Ecto neural progenitor cell (in vitro differentiated cells): ENCODE data around the gene HTN3.
"Not testable (repeated sequence)": the region's sequence is repeated elsewhere in the genome, so short reads cannot be mapped to it uniquely, and the experiment has no call there.

ENCODE experiments used
- DNase-seq: peaks from one replicate; pipeline ENCODE4 v3.0.0-alpha.2; 2018; ENCODE audit warnings: low spot score

Gene HTN3

GRCh38 chr4:70028159-70028558, at the start of gene HTN3:
Gene HTN3, plus strand, starts transcription at chr4:70028459. Its CDS starts 2,282 bp downstream, at chr4:70030741.
- DNase-seq: not testable (repeated sequence)

DNA sequence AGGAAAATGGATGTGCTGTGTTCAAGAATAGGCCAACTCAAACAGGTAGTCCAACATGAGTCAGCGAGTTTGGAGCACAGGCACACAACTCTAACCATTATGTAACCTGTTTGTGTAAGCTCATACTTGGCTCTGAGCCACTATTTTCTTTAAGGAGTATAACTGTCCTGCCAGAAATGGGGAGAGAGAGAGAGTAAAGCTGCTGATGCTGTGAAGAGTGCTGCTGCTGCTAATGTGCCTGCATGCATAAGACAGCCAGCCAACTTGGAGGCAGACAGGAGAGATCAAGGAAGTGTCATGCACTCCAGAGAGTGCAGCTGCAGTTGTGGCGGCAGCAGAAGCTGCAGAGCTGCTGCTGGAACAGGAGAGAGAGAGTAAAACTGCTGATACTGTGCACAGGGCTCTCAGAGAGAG, 44.2 kb upstream of the HTN3 start:
- no peak for DNase-seq

DNA sequence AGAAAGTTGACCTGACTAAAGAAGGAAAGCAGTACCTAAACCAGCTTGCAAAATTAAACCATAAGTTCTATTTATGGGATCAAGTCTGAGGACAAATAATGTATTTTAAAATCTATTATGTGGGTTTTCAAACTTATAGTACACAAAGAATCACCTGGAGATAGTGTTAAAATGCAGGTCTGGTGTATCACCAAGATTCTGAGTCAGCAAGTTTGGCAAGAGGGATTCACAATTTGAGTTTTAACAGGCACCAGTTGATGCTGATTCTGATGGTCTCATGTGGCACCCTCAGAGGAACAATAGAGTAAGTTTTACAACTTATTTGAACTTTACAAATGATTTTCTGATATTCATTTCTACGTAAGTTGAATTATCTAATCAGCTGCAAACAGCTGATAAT, 41.6 kb upstream of the HTN3 start:
- DNase-seq: no peak

DNA sequence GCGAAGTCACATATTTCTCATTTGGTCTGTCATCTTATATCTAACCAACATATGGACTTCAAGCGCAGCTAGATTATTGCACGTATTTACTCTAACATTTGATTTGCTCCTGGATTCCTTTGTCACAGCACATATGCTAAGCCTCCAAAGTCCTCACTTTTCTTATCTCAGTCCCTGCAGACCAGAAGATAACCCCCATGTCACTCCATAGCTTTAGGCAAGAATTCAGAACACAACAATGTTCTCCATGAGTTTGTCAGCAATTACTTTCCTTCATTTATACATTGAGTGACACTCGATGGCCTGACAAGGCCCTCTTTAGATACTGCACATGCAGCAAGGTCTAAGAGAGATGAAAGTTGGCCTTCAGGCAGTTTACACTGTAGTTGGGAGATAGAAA, 37.2 kb upstream of the HTN3 start:
- DNase-seq: no peak

- DNase-seq: no peak
Measured at GRCh38 chr4:69994782-69995181, 33.5 kb upstream of the HTN3 start.

- DNase-seq: no peak
Measured at GRCh38 chr4:69995526-69996016, 32.7 kb upstream of the HTN3 start, which contains the start of gene STATH. Gene STATH, plus strand, starts transcription at chr4:69995966. Its CDS starts 2,472 bp downstream, at chr4:69998438.

DNA sequence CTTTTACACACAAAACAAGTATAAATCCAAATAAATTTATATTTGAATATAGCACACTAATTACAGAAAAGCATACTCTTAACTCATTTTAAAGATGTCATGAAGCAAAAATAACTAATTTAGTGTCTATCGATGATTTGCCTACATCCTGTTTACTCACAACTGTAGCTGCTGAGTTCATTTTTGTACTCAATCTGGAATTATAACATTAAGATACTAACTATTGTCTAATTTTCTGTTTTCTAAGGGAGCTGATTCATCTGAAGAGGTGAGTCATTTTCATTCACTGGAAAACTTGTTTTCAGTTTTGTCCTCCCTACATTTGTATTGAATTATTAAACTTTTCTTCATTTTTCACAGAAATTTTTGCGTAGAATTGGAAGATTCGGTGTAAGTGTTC, 28.8 kb upstream of the HTN3 start:
- no peak for DNase-seq

- DNase-seq: no peak
Measured at GRCh38 chr4:70000711-70001110, 27.5 kb upstream of the HTN3 start.

DNA sequence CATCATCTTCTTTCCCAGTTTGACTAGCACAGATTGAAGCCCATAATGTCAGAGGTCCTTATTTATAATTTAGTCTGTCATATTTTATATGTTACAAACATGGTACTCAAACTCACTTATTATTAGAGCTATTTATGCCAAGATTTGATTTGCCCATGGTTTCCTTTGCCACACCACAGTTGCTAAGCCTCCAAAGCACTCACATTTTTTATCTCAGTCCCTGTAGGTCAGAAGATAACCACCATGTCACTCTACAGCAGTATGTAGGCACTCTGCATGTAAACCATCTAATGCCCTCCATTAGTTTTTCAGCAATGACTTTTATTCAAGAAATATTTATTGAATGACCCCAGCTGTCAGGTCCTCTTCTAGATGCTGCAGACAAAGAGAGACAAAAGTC, 25.8 kb upstream of the HTN3 start:
- DNase-seq: no peak

DNA sequence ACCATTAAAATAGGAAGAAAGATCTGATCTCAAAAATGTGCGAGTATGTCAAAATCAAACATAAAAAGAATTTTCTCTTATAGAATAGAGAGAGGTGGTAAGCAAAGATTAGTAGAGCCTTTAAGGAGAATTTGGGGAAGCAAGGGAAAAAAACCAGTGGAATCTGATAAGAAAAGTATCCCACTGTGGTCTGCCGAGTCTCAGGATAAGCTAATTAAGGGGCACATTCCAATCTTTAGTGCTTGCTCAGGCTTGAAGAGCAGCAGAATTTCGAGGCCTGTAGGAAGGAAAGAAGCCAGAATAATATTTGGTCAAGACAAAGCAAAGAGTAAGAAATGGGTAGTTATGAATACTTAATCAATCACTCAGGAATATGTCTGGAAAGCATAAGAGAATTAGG, 19.5 kb upstream of the HTN3 start:
- DNase-seq: no peak

DNA sequence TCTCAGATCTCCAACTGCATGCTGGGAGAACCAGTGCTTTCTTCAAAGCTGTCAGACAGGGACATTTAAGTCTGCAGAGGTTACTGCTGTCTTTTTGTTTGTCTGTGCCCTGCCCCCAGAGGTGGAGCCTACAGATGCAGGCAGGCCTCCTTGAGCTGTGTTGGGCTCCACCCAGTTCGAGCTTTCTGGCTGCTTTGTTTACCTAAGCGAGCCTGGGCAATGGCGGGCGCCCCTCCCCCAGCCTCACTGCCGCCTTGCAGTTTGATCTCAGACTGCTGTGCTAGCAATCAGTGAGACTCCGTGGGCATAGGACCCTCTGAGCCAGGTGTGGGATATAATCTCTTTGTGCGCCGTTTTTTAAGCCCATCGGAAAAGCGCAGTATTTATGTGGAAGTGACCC, 9.3 kb upstream of the HTN3 start:
- not testable (repeated sequence) for DNase-seq

GRCh38 chr4:70023218-70023617, 5.0 kb upstream of the HTN3 start:
- DNase-seq: no peak

DNA sequence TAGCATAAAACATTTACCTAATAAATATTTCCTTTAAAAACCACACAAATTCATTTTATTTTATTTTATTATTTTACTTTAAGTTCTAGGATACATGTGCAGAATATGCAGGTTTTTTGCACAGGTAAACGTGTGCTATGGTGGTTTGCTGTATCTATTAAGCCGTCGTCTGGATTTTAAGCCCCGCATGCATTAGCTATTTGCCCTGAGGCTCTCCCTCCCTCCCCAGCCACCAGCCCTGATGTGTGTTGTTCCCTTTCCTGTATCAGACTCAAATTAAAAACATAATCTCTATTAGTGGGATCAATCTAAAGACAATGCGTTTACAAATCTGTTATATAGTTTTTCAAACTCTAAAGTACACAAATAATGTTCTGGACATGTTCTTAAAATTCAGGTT, 1.2 kb upstream of the HTN3 start:
- no peak for DNase-seq

GRCh38 chr4:70037559-70037958, 9.3 kb downstream of the HTN3 start:
- not testable (repeated sequence) for DNase-seq

DNA sequence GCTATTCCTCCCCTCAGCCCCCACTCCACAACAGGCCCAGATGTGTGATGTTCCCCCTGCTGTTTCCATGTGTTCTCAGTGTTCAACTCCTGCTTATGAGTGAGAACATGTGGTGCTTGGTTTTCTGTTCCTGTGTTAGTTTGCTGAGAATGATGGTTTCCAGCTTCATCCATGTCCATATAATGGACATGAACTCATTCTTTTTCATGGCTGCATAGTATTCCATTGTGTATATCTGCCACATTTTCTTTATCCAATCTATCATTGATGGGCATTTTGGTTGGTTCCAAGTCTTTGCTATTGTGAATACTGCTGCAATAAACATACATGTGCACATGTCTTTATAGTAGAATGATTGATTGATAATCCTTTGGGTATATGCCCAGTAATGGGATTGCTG, 11.7 kb downstream of the HTN3 start:
- DNase-seq: not testable (repeated sequence)

GRCh38 chr4:70041652-70042286, 13.5 kb downstream of the HTN3 start:
- DNase-seq: no peak

- DNase-seq: not testable (repeated sequence)
Measured at GRCh38 chr4:70050138-70050537, 21.9 kb downstream of the HTN3 start, which contains the start of gene HTN1. Gene HTN1, plus strand, starts transcription at chr4:70050438. Its CDS starts 2,639 bp downstream, at chr4:70053077.

DNA sequence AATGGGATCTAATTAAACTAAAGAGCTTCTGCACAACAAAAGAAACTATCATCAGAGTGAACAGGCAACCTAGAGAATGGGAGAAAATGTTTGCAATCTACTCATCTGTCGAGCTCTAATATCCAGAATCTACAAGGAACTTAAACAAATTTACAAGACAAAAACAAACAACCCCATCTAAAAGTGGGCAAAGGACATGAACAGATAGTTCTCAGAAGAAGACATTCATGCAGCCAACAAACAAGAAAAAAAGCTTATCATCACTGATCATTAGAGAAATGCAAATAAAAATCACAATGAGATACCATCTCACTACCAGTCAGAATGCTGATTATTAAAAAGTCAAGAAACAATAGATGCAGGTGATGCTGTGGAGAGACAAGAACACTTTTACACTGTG, 28.3 kb downstream of the HTN3 start:
- not testable (repeated sequence) for DNase-seq

GRCh38 chr4:70057651-70058050, 29.4 kb downstream of the HTN3 start:
- DNase-seq: no peak

DNA sequence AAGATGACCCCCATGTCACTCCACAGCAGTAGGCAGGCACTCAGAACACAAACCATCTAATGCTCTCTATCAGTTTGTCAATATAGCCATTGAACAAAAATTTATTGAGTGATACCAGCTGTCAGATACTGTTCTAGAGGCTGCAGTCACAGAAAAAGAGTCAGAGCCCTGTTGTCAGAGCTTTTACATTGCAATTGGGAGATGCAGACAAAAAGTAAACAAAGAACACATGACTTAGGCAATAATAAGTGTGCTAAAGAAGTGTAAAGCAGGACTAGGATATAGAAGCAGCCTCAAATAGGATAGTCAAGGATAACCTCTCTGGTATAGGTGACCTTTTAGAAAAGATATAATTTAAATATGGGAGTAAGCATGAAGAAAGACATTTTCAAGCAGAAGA, 30.9 kb downstream of the HTN3 start:
- no peak for DNase-seq

DNA sequence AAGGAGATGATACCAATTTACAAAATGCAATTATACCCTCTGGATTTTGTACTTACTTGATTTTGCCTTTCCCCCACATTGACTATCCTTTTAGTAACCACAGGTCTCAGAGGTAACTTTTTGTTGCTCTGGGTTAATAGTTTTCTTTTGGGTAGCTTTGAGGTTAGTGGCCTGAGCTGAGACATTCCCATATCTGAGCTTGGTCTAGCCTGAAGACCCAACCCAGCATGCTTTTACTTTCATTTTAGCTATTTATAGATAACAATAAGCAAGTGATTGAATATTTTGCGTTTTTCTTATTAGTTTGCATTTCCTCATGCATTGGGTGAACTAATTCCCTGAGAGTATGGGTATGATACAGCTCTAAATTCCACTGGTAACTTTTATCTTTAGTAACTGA, 33.7 kb downstream of the HTN3 start:
- no peak for DNase-seq

GRCh38 chr4:70080205-70080604, 51.9 kb downstream of the HTN3 start:
- no peak for DNase-seq
